ENCODE measurements around the gene USP20. TPM values are rescaled to one million over a fixed set of nuclear protein-coding genes. Genes with fewer than 3 reads are reported as not detected.

USP20 gene
- polyA plus RNA-seq, 1 donor, result 17.5 TPM

- DNase-seq, result no peak
Observed at GRCh38 chr9:129857207-129857606, 21.9 kb downstream of the USP20 start.

DNA sequence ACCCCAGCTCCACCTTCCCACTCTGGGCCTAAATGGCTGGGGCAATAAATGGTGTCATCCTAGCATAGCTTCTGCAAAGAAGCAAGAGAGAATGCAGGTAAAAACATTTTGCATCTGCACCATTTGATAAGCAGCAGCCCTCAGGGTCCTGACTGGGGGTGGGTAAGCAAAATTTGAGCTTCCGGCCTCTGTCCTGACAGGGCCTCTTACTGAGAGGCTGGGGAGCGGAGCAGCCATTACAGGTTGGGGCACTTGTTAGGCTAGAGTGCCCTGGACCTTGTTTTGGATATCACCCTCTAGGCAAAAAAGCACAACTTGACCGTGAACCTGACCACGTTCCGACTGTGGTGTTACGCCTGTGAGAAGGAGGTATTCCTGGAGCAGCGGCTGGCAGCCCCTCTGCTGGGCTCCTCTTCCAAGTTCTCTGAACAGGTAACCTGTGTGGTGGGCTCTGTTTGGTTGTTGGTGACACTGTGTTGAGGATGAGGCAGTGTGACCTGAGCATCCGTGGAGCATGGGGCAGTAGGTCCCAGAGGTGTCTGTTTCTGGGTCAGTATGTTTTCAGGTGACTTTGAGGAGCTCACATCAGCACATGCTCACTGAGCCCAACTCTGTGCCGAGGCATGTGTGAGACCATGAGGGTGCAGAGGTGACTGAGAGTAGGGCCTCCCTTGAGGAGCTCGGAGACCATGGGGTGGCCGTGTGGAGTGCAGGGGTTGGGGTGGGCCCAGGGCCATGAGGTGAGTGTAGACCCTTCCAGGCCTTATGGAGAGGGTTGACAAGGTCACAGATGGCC, 23.1 kb downstream of the USP20 start:
- DNase-seq, result no peak

- DNase-seq, result no peak
Observed at GRCh38 chr9:129860653-129861446, 25.6 kb downstream of the USP20 start.

GRCh38 chr9:129861447-129861827, 26.2 kb downstream of the USP20 start:
- DNase-seq, result no peak

DNA sequence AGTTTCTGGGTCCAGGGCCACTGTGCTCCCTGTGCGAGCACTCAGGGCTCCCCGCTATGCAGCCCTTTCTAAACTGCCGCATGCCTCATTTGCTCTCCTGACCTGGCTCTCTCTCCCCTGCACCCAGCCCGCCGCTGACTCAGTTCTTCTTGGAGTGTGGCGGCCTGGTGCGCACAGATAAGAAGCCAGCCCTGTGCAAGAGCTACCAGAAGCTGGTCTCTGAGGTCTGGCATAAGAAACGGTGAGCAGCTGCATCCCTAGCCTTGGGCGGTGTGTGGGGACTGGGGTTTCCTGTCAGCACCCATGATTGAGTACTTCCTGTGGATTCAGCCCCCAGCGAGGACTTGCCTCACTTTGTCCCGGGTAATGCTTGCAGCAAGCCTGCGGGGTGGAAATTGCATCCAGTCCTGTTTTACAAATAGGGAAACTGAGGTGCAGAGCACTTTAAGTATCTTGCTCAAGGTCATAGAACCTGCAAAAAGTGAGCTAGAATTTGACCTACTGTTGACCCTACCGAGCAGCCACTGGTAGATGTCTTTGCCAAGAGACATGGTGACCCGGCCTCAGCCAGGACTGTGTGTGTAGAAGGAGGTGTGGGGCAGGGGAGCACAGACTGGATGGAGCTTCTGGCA, 27.9 kb downstream of the USP20 start:
- no peak for DNase-seq

GRCh38 chr9:129864991-129865647, 29.9 kb downstream of the USP20 start:
- no peak for DNase-seq

DNA sequence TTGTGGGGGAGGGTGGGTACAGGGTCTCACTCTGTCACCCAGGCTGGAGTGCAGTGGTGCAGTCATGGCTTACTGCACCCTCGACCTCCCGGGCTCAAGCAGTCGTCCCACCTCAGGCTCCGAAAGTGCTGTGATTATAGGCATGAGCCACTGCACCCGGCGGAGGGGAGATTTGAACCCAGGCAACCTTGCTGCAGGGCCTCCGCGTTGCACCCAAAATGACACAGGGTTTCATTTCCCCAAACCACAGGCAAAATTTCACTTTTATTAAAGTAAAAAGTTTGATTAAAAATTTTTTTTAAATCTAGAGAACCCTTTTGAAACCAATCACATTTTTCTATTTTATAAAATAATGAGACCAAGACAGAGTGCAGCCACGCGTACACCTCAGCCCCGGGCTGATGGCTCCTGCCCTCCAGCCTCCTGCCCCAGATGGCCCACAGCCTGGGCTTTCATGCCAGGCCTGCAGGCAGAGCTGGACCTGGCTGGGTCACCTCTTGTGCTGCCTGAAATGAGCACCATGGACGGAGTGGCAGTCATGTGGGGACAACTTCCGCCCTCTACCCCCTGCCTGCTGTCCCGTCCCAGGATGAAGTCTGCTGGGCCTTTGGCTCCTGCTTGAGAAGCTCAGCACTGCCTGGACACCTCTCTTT, 30.5 kb downstream of the USP20 start:
- DNase-seq, result no peak

DNA sequence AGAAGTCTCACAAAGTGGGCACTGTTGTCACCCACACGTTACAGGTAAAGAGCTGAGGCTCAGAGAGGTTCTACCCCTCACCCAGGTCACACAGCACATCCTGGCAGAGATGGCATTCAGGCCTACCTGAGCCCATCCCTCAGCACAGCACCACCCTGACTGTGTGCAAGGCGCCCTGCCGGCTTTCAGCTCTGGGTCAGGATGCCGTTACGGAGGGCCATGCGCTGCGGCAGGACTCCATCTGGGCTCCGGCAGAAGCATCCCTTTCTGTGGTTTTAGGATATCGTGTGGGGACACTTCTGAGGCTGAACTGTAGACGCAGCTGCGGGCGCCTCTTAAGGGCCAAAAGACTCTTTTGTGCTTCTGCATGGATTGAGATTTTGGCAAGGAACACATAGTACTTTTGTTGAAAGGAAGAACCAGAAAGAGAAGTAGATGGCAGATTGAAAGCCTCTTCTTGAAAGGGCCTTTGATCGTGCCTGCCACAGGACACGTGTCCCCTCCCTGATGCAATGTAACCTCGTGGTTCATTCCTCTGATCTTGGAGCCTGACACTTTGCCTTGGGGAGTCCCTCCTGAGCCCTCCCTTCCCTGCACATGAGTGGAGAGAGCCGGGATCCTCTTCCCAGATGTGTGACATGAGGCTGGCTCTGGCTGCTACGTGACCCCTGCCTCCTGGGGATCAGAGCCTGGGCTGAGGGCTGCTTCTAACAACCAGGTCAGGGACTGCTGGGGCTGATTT, 31.3 kb downstream of the USP20 start:
- DNase-seq, result no peak

GRCh38 chr9:129867136-129868022, 32.1 kb downstream of the USP20 start:
- DNase-seq, result no peak

DNA sequence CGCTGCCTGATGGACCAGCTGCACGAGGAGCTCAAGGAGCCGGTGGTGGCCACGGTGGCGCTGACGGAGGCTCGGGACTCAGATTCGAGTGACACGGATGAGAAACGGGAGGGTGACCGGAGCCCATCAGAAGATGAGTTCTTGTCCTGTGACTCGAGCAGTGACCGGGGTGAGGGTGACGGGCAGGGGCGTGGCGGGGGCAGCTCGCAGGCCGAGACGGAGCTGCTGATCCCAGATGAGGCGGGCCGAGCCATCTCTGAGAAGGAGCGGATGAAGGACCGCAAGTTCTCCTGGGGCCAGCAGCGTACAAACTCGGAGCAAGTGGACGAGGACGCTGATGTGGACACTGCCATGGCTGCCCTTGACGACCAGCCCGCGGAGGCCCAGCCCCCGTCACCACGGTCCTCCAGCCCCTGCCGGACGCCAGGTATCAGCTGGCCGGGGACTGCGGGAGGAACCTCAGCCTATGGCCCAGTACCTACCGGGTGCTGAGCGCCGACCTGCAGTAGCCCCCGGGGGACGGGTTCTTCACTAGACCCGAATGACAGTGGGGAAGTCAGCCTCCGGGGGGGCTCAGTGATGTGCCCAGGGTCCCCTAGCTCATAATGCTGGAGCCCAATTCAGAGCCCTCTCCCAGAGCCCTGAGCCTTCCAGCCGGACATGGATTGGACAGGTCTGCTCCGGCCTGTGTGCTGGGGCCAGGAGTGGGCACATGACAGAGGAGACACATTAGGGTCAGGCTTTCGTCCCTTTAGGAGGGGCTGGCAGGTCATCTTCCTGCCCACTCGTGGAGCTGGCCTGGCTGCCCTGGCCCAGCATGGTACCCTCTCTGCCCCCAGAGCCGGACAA, 33.0 kb downstream of the USP20 start:
- DNase-seq, result no peak

- no peak for DNase-seq
Observed at GRCh38 chr9:129868872-129869486, 33.7 kb downstream of the USP20 start.

DNA sequence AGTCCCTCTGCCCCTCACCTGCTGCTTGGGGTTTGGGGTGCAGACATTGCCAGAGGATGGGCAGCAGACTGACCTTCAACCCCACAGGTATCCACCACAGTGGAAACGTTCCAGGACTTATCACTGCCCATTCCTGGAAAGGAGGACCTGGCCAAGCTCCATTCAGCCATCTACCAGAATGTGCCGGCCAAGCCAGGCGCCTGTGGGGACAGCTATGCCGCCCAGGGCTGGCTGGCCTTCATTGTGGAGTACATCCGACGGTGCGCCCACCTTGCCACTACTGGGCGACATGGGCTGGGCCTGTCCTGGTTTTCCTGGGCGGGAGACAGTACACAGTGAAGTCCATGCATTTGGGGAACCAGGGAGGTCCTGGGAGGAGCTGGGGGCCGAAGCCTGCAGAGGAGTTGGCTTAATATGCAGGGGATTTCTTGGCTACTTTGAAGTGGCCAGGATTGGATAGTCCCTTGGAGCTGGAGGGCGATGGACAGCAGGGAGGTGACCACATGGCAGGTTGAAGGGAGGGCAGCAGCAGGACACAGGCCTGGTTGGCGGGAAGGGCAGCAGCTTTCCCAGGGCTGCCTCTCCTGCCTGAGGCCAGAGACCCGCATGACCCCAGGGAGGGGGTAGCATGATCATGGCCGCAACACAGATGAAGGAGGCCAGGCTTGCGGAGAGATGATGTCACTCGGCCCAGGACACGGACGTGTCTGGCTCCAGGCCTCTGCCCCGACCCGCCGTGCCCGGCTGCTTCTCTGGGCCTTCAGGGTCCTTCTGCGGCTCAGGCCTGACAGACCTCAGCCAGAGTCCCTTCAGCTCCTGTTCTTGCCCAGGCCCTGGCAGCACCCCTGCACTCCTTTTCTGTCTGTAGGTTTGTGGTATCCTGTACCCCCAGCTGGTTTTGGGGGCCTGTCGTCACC, 34.6 kb downstream of the USP20 start:
- no peak for DNase-seq

DNA sequence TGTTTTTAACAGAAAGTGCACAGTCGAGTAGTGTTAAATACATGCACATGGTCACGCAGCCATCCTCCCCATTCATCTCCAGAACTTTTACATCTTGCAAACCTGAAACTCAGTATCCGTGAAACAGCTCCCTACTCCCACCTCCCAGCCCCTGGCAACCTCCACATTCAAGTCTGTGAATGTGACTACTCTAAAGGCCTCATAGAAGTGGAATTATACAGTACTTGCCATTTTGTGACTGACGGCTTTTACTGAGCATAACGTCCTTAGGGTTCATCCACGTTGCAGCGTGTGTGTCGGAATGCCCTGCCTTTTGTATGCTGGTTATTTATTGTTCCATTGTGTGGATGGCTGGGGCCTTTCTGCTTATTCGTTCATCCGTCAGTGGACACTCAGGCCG, 35.8 kb downstream of the USP20 start:
- no peak for DNase-seq

DNA sequence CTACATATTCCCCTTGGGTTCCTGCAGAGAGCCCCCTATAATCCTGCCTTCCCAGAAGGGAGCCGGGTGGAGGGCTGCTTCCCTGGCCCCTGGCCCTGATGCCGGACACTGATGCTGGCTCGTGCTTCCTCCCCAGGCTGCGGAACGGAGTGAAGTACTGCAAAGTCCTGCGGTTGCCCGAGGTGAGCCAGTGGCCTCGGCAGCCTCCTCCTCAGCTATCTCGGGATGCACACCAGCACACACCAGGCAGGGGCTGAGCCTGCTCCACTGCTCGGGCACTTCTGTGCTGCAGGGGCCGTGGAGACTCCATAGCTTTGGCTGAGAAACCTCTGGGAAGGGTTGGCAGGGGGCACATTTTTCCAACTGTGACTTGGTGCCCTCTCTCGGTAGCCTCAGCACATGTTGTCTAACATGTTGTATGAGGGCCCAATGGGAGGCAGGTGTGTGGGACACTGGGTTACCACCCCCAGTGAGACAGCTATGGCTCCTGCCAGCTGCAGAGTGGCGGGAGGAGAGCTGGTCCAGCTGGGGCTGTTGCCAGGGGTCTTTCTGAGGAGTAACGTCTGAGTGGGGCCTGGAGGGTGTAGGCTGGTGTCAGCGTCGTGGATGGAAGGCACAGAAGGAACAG, 38.4 kb downstream of the USP20 start:
- no peak for DNase-seq

GRCh38 chr9:129874261-129875101, 39.2 kb downstream of the USP20 start:
- DNase-seq, result no peak

DNA sequence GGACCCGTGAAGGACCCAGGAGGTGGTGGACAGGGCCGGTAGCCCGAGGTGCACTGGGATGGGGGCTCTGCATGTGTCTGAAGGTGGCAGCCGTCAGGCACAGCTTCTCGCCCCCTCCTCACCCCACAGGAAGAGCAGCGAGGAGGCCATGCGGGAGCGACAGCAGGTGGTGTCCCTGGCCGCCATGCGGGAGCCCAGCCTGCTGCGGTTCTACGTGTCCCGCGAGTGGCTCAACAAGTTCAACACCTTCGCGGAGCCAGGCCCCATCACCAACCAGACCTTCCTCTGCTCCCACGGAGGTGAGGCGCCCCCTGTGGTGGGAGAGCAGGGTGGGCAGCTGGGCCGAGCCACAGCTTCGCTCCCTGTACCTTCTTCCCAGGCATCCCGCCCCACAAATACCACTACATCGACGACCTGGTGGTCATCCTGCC, 39.9 kb downstream of the USP20 start:
- no peak for DNase-seq
